Gastroesophageal sphincter (tissue), 3 donors: Measurements from ENCODE around the gene HCFC1R1.

Experiments used
- EP300 ChIP-seq: sonication (generic); formaldehyde crosslinking; IDR thresholded peaks from one replicate; pipeline ENCODE4 v1.6.1; 2017; ENCODE audit warnings: antibody characterized with exemption, mild to moderate bottlenecking
- POLR2A ChIP-seq, 2 donors: fragments of 450-650 bp; IDR thresholded peaks; one replicate each; pipeline ENCODE4 v1.6.1; 2017; ENCODE audit warnings: antibody characterized with exemption in 2 of 2, mild to moderate bottlenecking in 2 of 2, moderate library complexity in 1 of 2
- TF ChIP-seq, protein P1 (sequence below), 4 experiments: fragments of 200-600 bp in 2 of 4; fragments of 450-650 bp in 2 of 4; sonication (generic) in 1 of 4; IDR thresholded peaks; one replicate each; pipeline ENCODE4 v1.5.1; 2017 to 2019; ENCODE audit warnings: antibody characterized with exemption in 4 of 4, mild to moderate bottlenecking in 2 of 4, moderate library complexity in 2 of 4

DNA sequence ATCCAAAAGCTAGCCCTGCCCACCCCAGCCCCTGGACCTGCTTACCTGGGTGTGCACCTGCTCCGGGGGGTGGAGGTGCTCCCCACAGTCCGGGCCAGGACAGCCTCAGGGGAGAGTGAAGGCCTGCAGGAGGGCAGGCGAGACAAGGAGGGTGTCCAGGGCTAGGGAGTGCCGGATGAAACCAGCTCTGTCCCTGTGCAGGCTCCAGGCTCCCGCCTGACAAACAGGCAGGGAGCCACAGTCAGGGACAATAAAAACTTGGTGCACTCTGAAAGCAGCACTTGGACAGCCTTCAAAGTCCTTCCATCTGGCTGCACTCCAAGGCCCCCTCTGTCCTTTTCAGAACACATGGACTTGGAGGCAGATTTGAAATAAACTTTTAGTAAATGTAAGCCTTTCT is 50.6 kb downstream of the HCFC1R1 start:
- TF ChIP-seq, protein P1, sequence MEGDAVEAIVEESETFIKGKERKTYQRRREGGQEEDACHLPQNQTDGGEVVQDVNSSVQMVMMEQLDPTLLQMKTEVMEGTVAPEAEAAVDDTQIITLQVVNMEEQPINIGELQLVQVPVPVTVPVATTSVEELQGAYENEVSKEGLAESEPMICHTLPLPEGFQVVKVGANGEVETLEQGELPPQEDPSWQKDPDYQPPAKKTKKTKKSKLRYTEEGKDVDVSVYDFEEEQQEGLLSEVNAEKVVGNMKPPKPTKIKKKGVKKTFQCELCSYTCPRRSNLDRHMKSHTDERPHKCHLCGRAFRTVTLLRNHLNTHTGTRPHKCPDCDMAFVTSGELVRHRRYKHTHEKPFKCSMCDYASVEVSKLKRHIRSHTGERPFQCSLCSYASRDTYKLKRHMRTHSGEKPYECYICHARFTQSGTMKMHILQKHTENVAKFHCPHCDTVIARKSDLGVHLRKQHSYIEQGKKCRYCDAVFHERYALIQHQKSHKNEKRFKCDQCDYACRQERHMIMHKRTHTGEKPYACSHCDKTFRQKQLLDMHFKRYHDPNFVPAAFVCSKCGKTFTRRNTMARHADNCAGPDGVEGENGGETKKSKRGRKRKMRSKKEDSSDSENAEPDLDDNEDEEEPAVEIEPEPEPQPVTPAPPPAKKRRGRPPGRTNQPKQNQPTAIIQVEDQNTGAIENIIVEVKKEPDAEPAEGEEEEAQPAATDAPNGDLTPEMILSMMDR (IDR thresholded peaks at IDR 0.05) = no peak
- TF ChIP-seq EP300 (no peak), POLR2A (IDR thresholded peaks at IDR 0.05) (no peak)
